ENCODE data around the gene GFI1.
"Not testable (repeated sequence)": the region's sequence is repeated elsewhere in the genome, so short reads cannot be mapped to it uniquely, and the experiment has no call there.

GFI1 gene

DNA sequence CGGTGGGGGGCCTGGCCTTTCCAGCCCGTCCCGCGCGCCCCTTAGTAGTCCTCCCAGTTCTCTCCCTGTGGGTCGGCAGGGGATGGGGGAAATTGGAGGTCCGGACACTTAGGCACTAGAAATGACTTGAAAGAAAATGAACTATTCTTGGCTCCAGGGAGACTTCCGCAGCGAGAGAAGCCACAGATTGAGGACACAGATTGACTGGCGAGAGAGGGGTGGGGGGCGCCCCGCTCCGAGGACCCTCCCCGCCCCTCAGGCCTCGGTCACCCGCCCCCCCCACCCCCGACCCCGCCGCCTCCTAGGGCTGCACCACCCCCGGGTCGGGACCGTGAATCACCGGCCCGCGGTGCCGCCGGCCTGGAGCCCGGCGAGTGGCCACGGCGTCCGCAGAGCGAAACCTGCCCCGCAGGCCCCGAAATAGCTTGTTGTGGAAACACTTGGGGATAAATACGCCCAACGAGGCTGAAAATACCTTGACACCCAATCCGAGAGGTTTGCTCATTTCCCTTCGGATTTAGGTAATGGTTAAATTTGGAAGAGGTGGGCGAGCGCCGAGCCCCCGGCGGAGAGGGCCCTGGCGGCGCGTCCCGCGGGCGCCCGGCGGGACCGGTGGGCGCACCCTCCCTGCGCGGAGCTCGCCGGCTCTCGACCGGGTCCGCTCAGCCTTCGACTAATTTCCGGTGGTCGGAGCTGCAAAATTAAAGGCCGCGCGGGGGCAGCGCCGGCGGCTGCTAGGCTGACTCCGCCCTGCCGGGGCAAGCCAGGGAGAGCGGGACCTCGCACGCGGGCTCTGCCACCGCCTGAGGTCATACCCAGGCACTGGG lies at the start of gene GFI1:
GFI1 (minus strand) TSS at position 675 of the 827 bp plus-strand sequence. CDS start 3,438 bp downstream, outside the sequence.
- no peak for FAIRE-seq

DNA sequence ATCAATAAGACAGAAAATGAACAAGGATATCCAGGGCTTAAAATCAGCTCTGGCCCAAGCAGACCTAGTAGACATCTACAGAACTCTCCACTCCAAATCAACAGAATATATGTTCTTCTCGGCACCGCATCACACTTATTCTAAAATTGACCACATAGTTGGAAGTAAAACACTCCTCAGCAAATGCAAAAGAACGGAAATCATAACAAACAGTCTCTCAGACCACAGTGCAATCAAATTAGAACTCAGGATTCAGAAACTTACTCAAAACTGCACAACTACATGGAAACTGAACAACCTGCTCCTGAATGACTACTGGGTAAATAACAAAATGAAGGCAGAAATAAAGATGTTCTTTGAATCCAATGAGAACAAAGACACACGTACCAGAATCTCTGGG lies 45.6 kb upstream of the GFI1 start:
- not testable (repeated sequence) for FAIRE-seq

DNA sequence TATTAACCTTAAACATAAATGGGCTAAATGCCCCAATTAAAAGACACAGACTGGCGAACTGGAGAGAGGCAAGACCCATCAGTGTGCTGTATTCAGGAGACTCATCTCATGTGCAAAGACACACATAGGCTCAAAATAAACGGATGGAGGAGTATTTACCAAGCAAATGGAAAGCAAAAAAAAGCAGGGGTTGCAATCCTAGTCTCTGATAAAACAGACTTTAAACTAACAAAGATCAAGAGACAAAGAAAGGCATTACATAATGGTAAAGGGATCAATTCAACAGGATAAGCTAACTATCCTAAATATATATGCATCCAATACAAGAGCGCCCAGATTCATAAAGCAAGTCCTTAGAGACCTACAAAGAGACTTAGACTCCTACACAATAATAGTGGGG lies 45.2 kb upstream of the GFI1 start:
- FAIRE-seq, result not testable (repeated sequence)

DNA sequence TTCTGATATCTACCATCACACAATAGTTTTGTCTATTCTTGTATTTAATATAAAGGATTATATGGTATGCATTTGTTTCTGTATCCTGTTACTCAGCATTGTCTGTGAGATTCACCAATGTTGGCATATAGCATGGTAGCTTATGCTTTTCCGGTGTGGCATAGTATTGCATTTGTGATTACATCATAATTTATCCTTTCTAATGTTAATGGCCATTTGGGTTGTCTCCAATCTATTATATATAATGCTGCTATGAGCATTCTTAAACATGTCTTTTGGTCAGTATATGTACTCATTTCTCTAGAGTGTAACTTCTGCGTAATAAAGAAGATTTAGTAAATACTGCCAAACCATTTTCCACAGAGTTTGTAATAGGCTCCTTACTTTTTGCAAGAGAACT lies 40.9 kb upstream of the GFI1 start:
- FAIRE-seq, result no peak

DNA sequence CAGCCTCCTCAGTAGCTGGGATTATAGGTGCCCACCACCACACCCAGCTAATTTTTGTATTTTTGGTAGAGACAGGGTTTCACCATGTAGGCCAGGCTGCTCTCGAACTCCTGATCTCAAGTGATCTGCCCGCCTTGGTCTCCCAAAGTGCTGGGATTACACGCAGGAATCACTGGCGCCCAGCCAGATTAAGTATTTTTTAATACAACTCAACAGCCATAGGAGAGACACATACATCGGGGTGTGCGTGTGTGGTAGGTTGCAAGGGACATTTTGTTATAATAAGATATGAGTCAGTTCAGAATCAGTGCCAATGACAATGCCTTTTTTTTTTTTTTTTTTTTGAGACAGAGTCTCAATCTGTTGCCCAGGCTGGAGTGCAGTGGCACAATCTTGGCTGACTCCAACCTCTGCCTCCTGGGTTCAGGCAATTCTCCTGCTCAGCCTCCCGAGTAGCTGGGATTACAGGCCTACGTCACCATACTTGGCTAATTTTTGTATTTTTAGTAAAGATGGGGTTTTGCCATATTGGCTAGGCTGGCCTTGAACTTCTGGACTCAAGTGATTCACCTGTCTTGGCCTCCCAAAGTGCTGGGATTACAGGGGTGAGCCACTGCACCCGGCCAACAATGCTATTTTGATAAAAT lies 38.3 kb upstream of the GFI1 start:
- FAIRE-seq, result not testable (repeated sequence)

DNA sequence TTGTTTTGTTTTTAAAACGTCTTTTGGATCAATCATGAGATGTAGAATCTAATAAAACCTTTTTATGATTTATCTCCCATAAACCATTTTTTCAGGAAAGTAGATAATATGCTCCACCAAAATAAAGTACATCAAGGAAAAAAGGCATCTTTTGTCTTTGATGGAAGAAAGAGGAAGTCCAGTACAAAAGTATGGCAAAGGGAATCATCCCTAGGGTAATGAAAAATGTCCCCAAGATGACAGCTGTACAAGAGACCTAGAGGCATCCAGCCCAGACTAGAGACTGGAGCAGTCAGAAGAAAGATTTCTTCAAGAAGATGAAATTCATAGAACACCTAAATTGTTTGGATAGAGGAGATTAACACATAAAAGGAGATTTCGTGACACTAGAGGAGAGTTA lies 32.3 kb upstream of the GFI1 start:
- no peak for FAIRE-seq

DNA sequence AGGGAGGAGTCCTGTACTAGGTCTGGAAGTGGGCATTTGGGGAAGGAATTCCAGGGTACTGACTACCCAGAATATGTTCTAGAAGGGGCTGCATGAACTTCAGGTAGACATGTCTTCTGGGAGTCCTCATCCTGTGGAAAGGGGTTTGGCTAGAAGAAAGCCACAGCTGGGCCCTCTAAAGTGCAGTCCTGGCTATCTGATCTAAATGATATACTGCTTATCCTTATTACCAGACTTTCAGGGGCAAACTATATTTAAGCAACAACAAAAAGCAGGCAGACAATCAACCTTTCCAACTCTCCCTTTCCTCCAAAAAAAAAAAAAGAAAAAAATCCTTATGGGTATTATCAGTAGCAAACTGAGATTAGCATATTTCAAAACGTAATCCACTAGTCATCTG lies 29.8 kb upstream of the GFI1 start:
- no peak for FAIRE-seq

DNA sequence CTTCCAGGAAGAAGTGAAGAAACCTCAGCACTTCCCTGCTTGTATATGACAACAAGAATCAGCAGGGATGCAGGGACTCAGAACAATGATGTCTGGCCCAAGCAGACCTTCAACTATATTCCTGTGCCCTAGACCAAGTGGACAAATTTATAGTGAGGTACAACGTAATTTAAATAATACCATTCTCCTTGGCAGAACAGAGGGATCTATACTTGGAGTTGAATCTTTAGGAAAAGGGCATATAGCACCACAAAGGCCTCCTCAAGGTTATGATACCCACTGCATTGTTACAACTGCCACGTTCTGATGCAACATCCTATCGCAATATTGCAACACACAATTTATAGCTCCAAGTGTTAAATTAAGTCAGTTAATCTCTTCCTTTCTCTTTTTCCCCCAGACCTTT lies 29.1 kb upstream of the GFI1 start:
- no peak for FAIRE-seq

DNA sequence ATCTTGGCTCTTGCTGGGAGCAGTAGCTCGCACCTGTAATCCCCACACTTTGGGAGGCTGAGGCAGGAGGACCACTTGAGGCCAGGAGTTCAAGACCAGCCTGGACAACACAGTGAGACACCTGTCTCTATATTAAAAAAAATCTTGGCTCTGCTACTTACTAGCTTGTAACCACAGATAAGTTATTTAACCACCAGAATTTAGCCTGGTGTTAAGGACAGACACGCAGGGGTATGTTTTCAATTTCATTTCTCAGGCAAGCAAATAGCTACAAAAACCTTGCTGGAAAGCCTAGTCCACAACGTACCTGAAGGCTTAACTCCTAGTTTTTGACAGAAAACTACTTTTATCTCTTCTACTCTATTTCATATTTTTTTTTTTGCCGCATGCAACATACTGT lies 24.8 kb upstream of the GFI1 start:
- FAIRE-seq, result no peak

DNA sequence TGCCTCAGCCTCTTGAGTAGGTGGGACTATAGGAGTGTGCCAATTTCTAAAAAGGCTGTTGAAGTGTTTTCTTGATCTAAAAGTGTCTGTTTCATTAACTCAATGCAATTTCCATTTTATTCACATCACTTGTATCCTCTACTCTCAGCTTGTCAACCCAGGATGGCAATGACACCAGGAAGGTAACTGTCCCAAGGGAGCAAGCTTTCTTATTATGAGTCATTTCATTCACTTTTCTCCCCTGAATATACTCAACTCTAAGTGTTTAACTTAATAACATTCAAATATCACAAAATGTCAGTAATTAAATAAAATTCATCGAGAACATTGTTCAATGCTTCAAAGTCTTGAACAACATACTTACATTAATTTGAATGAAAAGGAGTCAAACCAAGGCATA lies 22.9 kb upstream of the GFI1 start:
- no peak for FAIRE-seq

DNA sequence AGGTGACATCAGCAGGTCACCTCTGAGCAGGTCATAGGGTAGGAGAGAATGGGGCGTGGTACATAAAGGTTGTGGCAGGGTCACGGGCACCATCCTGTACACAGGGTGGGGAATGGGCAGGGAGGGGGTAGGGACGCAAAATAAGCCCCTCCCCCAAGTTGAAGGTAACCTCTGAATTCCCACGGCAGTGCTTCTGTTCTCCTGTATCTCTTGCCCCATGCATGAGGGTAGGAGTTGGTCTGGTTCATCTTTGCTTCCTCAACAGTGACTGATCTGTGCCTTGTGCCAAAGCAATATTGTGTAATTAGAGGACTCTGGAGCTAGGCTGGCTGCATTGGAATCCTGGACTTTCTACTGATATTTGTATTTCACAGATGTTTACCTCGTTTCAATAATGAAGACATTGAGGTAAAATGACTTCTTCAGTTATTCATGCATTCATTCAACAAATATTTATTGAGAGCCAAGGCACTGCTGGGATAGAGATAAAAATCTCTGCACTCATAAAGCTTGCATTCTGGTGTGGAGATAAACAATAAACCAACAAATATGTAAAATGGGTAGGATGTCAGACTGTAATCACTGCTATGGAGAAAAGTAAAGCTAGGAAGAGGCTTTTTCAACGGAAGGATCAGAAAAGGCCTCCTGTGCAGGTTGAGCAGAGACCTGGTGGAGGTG lies 18.4 kb upstream of the GFI1 start:
- FAIRE-seq, result no peak

DNA sequence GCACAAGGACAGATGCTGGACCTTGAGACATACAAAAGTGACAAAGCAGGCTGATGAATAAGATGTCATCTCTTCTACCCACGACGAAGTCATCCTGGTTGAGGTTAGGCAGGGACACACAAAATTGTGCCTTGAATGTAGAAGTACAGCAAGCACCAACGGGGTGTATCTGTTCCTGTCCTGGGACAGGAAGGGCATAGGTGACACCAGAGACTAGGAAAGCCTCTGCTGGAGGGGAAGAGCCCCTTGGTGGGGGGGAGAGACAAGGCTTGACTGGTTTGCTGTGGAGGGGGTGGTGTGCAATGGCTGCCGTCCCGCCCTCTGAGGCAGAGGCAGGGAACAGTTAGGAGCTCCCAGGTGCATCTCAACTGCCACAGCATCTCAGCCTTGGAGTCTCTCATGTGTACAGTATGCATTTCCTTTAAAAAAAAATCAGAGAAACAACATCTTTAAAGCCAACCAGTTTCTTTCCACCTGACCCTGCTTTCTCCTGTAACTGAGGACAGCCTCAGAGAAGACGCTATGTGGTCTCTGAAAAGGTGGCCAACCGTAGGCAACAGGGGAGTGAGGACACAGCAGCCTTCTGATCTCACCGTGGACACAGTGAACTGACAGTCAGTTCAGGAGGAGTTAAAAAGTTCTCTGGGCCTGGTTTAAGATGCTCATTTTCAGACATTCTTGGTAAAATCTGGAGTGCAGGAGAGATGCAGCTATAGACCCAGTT lies 17.7 kb upstream of the GFI1 start:
- no peak for FAIRE-seq

DNA sequence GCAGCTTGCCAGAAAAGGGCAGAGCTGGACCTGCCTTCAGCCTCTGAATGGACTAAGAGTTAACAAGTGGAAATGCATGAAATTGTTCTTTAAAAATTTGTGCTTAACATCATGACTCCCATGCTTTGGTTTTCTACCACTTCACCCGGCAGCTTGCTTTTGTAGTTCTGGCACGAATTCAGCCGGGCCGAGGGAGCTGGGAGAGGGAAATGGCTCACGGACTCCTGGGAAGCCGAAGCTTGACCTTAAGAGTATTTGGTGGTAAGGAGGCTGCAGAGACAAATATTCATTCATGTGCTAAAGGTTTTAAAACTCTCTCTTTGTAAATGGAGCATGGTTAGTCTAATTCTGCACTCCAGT lies 17.2 kb upstream of the GFI1 start:
- FAIRE-seq, result no peak

DNA sequence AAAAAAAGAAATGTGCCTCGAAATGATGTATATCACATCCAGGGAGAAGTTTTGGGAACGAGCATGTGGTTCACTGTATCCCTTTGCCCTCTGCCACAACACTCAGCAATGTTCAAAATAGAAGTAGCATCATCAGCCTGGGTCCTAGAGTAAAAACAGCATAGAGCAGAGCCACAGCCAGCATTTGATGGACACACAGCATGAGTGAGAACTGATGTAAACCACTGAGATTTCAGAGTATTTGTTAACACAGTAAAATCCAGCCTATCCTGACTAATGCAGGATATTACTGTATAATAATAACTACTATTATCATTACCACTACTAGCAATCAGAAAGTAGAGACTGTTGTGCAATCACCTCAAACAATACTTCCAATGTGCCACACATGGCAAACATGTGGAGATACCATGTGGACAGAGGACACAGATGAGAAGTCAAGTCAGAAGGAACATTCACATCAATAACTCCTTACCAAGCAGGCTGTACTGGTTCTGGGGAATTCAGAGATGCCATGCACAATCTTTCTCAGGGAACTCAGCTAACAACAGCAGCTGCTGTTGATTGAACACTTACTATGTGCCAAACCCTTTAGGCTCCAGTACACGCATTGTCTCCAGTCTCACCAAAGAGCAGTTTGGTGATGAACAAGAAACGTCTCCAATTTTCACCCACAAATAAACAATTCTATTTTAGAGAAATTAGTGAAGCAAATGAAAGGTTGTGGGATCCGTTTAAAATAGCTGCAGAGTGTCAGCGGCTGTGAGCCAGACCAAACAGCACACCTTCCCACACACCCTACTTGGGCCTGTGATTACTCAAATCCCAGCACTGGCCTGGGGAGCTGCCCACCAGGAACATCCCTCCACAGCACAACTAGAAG lies 16.6 kb upstream of the GFI1 start:
- FAIRE-seq, result no peak

DNA sequence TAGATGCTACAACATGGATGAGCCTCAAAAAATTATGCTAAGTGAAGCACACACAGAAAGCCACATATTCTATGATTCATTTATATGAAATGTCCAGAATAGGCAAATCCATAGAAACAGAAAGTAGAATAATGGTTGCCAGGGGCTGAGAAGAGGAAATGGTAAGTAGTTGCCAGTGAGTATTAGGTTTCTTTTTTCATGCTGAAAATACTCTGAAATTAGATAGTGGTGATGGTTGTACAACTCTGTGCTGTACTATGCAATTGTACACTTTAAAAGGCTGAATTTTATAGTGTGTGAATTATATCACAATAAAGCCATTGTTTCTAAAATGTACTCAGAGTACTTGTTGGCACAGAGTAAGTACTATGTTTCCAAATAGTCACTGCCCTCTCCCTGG lies 15.5 kb upstream of the GFI1 start:
- FAIRE-seq, result no peak

DNA sequence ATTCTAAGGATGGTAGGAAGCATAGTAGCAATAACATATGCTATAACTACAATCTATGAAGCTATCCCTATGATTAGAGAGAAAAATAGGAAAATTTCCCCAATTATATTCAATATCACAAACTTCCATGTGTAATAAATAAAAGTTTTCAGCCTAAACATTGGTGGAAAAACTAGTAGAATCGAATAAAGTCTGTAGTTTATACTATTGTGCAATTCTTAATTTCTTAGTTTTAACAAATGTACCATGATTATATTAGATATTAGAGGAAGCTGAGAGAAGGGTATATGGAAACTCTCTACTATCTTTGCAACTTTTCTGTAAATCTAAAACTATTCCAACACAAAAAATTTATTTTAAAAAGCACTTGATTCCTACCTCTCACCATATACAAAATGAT lies 13.8 kb upstream of the GFI1 start:
- FAIRE-seq, result no peak

DNA sequence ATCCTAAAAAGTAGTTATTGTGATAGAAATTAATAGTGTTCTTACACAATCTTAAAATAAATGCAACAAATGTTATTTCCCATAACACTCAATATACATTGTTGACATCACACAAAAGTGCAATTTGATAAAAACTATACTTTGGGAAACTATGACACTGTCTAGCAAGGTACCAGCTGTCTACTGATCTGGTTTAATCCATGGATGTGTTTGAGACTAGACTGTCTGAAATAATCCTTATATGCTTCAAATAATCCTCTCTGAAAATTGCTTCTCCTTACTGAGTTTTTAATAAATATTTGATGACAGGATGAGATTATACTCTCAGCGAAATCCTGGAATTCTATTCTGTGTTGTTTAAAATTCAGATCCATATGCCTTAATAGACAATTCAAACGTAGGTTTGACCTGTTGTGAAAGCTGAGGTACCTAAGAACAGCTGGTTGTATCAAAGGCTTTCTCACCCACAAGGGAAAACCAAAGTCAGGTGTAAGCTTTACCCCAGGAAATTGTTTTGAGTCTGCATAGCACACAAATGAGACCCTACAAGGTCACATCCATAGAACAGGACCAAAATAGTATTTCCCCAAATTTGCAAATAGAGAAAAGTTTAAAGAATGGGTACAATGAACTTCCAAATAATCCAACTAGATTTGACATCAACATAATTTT lies 8.8 kb upstream of the GFI1 start:
- no peak for FAIRE-seq

DNA sequence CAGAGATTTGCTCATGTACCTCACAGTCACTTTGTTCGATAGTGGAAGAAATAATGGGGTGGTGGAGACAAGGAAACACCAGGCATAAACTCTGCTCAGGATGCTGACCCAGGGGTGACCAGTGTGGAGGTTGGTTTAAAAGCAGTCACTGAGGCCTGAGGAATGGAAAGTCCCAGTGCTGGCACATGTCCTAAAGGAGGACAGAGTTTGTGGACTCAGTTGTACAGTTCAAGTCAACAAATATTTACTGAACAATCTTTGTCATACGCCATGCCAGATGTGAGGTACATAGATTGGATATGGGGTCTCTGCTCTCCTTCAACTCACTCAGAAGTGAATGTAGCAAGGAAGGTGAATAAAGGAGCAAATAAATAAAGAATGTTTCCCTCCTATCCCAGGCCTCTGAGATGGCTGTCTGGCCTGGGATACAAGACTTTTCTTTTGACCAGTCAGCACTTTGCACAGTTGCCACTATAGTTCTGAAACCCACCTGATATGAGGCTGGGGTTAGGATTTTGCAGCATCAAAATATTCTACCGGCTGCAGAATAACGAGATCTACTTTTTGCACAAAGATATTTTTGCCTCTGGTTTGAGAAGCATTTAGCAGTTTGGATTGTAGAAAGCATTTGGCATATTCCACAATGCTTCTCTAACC lies 7.9 kb upstream of the GFI1 start:
- FAIRE-seq, result no peak

DNA sequence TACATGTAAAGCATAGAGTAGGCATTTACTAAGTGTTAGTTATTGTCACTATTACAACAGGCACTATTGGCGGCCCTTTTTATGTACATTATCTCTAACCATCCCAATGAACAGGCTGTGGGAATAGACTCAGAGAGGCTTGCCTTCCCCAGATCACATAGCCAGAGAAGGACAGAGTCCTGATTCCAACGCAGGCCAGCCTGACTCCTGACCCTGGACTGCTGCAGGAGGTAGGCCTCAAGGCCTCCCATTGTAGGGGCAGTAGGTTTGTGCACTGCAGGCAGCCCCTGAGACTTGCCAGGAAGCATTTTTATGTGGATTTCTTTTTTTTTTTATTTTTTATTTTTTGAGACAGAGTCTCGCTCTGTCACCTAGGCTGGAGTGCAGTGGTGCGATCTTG lies 6.4 kb upstream of the GFI1 start:
- no peak for FAIRE-seq

DNA sequence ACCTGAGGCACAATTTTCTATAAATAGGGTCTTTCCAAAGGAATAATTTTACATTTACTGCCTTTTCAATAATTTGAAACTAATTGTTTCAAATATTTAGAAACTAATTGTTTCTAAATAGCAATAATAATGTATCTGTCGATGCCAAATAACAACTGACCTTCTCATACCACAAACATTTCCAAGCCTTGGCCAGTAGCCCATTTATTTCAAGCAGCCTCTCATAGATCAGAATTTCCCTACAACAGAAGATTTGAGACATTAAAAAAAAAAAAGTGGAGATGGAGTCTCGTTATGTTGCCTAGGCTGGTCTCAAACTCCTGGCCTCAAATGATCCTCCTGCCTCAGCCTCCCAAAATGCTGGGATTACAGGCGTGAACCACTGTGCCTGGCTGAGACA lies 2.1 kb upstream of the GFI1 start:
- no peak for FAIRE-seq

DNA sequence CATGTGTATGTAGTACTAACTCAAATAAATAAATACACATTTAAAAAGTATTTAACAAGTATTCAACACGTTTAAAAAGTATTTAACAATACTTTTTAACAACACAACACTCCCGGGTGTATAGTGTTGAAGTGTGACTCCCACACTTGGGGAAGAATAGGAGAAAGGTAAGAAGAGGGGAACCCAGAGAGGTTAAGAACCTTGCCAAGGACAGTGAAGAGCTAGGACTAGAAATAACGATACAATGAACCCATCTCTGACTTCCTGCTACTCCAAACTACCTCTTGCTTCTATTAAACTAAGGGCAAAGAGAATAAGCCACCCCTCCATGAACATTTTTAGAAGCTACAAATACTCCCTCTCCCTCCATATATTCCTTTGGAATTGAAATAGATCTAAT lies 1.7 kb upstream of the GFI1 start:
- no peak for FAIRE-seq

Measured in G401.6 (cell line).